Pancreas (tissue), 10 donors: ENCODE data around the gene AK8. TPM values are rescaled to one million over a fixed set of nuclear protein-coding genes. Genes with fewer than 3 reads are reported as not detected.

Experiments used
- ATAC-seq, 4 donors: fragments of 200-7000 bp; cut with Tn5 transposase; one replicate each; pipeline versions ENCODE4 v1.8.0 to v1.9.1; 2020; ENCODE audit warnings: mild to moderate bottlenecking in 4 of 4, moderate library complexity in 4 of 4
- DNase-seq, 6 donors: peaks; one replicate each; pipeline ENCODE4 v3.0.0-alpha.2; 2020
- FAIRE-seq: peaks from 2 replicates; lab custom pipeline; 2012; peaks lifted over from hg19 to GRCh38; lab: Jason Lieb, UNC
- H3K27ac ChIP-seq, 4 donors: fragments of 200-600 bp; sonication (generic); 1 replicate in 3 of 4; 2 replicates in 1 of 4; pipeline versions ENCODE4 v1.5.0 to v1.8.0; 2020
- H3K27me3 ChIP-seq, 4 donors: fragments of 200-600 bp; one replicate each; pipeline ENCODE4 v1.8.0; 2021
- H3K36me3 ChIP-seq, 3 donors: fragments of 200-600 bp; sonication (generic) in 1 of 3; one replicate each; pipeline versions ENCODE4 v1.5.0 to v1.8.0; 2020 to 2021
- H3K4me1 ChIP-seq, 3 donors: fragments of 200-600 bp; one replicate each; pipeline ENCODE4 v1.8.0; 2021
- H3K4me3 ChIP-seq, 4 donors: fragments of 200-600 bp; sonication (generic) in 2 of 4; one replicate each; pipeline versions ENCODE4 v1.5.0 to v1.8.0; 2020 to 2021
- H3K9me3 ChIP-seq, 4 donors: fragments of 200-600 bp; one replicate each; pipeline ENCODE4 v1.8.0; 2021
- WGBS, 2 donors: extraction: QIAGEN DNeasy Blood & Tissue Kit; methylation state at CpG; one replicate each; pipeline ENCODE4 v1.1.7; 2013; 5-methylcytosine and 5-hydroxymethylcytosine counted together
- intact Hi-C, 3 donors: fragments of 100-400 bp; cut with DNase I; formaldehyde crosslinking; loops; one replicate each; pipeline versions ENCODE4 v1.11.1 to v1.14.2; 2022
- polyA plus RNA-seq, 2 donors: library from polyadenylated mRNA; stranded (reverse); fragments of 200-250 nt; gene quantifications; one replicate each; pipeline ENCODE4 v1.2.3, GENCODE V29; 2013
- total RNA-seq, 6 donors: library from RNA; stranded (reverse); fragmentation: NEBNext Ultra II Directional in 4 of 6; extraction: Animal tissue kit (Norgen Biotek cat#: 25700) in 4 of 6; gene quantifications; one replicate each; pipeline versions ENCODE4 v1.2.1 to v1.2.4, GENCODE V29; 2021 to 2023
- TF ChIP-seq, protein P1 (sequence below), 4 donors: fragments of 200-600 bp; sonication (generic) in 3 of 4; IDR thresholded peaks; one replicate each; pipeline versions ENCODE4 v1.5.0 to v1.8.0; 2021; ENCODE audit warnings: antibody characterized with exemption in 4 of 4
- donor health status: healthy with polysubstance abuse.
- donor health status: DM: no; HTN: no; CAD: no; lungs with moderate emphysema.
- donor health status: DM: no; HTN: no; CAD: no.
- donor health status: control.
- donor health status: control.
- donor health status: Bipolar disorder and iron deficiency.
- donor health status: DM: yes; HTN: yes; CAD: no.
- donor health status: DM: no; HTN: no; CAD: no.
- donor health status: DM: no; HTN: no; CAD: no.
- donor health status: DM: yes; HTN: yes; CAD: no.

AK8 gene
- total and polyA plus RNA-seq, 8 donors: 0.19 to 1.0 (median 0.67) TPM

DNA sequence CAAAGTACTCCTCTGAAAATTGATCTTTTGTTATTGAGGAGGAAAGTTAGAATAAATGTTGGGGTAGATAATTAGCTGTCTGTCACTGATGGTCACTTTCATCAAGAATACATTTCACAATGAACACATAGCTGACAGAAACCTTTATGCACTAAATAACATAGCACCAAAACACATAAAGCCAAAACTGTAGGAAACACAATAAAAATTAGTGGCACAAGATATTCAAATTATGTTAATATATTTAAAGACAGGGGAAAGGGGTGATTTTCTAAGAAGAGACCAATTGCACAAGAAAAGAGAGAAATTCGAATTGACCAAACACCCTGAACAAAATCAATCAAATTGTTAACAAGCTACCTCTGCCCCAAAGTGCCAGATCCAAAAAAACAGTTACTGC, 89.7 kb downstream of the AK8 start:
- ATAC-seq: no peak
- WGBS, 2 donors: 51 to 64% methylated on average over 1 of the region's 1 CpG
- H3K4me1 ChIP-seq: no peaks in the 10 kb centered on the region
- intact Hi-C loops: no loop called here
- H3K9me3 ChIP-seq: no peaks in the 10 kb centered on the region
- TF ChIP-seq, protein P1, sequence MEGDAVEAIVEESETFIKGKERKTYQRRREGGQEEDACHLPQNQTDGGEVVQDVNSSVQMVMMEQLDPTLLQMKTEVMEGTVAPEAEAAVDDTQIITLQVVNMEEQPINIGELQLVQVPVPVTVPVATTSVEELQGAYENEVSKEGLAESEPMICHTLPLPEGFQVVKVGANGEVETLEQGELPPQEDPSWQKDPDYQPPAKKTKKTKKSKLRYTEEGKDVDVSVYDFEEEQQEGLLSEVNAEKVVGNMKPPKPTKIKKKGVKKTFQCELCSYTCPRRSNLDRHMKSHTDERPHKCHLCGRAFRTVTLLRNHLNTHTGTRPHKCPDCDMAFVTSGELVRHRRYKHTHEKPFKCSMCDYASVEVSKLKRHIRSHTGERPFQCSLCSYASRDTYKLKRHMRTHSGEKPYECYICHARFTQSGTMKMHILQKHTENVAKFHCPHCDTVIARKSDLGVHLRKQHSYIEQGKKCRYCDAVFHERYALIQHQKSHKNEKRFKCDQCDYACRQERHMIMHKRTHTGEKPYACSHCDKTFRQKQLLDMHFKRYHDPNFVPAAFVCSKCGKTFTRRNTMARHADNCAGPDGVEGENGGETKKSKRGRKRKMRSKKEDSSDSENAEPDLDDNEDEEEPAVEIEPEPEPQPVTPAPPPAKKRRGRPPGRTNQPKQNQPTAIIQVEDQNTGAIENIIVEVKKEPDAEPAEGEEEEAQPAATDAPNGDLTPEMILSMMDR (IDR thresholded peaks at IDR 0.05): no peak
- no peak overlapping the region for H3K4me3 ChIP-seq
- no peaks in the 10 kb centered on the region for H3K36me3 ChIP-seq
- no peak overlapping the region for H3K27ac ChIP-seq
- no peaks in the 10 kb centered on the region for H3K27me3 ChIP-seq
- no peak for DNase-seq
- no peak for FAIRE-seq

DNA sequence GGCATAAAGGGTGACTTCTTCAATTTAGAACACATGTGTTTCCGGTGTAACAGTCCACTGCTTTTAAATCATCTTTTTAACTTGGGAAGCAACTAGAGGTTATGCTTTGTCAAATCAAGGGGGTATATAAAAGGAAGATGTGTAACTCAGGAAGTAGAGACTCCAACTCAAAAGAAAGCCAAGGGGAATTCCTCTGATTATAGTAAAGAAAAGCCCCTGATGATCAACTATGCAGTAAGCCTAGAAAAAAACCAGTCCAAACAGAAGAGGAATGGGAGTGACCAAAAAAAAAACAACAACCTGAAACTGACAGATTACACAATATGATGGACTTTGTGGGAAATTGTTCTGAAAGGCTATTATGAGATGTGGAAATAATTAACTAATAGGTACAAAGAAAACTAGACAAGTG, 90.3 kb downstream of the AK8 start:
- 91% methylated on average over 1 of the region's 1 CpG for WGBS, 2 donors
- FAIRE-seq: no peak

DNA sequence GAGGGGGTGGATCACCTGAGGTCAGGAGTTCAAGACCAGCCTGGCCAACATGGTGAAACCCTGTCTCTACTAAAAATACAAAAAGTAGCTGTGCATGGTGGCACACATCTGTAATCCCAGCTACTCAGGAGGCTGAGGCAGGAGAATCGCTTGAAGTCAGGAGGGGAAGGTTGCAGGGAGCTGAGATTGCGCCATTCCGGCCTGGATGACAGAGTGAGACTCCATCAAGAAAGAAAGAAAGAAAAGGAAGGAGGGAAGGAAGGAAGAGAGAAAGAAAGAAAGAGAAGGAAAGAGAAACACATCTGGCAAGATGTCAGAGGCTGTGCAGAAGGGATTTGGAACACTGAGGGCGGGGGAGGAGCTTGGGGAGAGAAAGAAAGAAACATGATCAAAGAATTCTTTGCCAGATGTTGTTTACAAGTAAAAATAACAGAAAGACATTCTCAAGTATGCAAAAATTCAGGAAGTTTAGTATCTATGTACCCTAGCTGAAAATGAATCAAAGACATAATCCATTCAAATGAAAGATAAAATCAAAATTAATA, 93.7 kb downstream of the AK8 start:
- Histone ChIP-seq H3K27me3 (no peaks in the 10 kb centered on the region), H3K4me1 (no peaks in the 10 kb centered on the region), H3K36me3 (no peaks in the 10 kb centered on the region), H3K9me3 (no peaks in the 10 kb centered on the region), H3K4me3 (no peak overlapping the region), H3K27ac (no peak overlapping the region)
- TF ChIP-seq, protein P1 (IDR thresholded peaks at IDR 0.05): no peak
- DNase-seq (no peak), FAIRE-seq (no peak), ATAC-seq (no peak)
- intact Hi-C loops: no loop called here
- WGBS, 2 donors: 89 to 93% methylated on average over 4 of the region's 4 CpGs

More for the DNA sequence above, 90.3 kb downstream of the AK8 start:
- intact Hi-C loops: no loop called here
- DNase-seq (no peak), ATAC-seq (no peak)
- H3K27me3 ChIP-seq: no peaks in the 10 kb centered on the region
- H3K27ac ChIP-seq: no peak overlapping the region
- H3K9me3 ChIP-seq: no peaks in the 10 kb centered on the region
- TF ChIP-seq, protein P1 (IDR thresholded peaks at IDR 0.05): no peak
- H3K4me1 ChIP-seq: no peaks in the 10 kb centered on the region
- H3K4me3 ChIP-seq: no peak overlapping the region
- no peaks in the 10 kb centered on the region for H3K36me3 ChIP-seq

DNA sequence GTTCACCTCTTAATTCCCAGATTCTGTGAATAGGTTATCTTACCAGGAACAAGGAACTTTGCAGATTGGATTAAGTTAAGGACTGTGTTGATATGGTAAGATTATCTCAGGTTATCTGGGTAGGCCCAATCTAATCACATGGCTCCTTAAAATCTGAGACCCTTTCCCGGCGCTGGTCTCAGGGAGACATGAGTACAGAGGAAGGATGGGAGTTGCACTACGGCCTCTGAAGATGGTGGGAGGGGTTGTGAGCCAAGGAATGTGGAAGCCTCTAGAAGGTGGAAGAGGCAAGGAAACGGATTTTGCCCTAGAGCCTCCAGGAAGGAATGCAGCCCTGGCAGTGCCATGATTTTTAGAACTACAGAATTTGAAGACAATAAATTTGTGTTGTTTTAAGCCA, 95.1 kb downstream of the AK8 start:
- no peaks in the 10 kb centered on the region for H3K4me1 ChIP-seq
- ATAC-seq: no peak
- FAIRE-seq: no peak
- no peak overlapping the region for H3K27ac ChIP-seq
- DNase-seq: no peak
- no peaks in the 10 kb centered on the region for H3K36me3 ChIP-seq
- TF ChIP-seq, protein P1 (IDR thresholded peaks at IDR 0.05): no peak
- H3K9me3 ChIP-seq: no peaks in the 10 kb centered on the region
- intact Hi-C loops: no loop called here
- 66 to 76% methylated on average over 4 of the region's 4 CpGs for WGBS, 2 donors
- H3K4me3 ChIP-seq: no peak overlapping the region
- H3K27me3 ChIP-seq: no peaks in the 10 kb centered on the region

DNA sequence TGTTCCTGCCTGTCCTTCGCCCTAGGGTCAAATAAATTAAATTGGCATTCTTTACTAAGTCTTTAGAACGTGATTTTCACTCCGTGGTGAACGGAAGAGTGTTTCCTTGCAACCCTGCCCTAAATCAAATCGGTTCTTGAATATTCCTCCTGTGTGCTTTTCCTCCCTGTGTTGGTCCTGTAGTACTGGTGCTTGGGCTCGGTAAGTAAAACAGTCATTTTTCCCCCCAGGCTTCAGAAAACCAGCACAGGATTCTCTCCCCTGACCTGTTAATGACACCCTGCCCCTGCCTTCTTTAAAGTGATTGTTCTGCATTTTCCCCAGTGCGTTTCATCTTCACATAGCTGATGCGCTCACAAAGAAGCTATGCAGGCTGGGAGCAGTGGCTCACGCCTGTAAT, 96.0 kb downstream of the AK8 start:
- TF ChIP-seq, protein P1 (IDR thresholded peaks at IDR 0.05): no peak
- H3K9me3 ChIP-seq: no peaks in the 10 kb centered on the region
- no peaks in the 10 kb centered on the region for H3K27me3 ChIP-seq
- no peak overlapping the region for H3K4me3 ChIP-seq
- no peak for ATAC-seq
- H3K4me1 ChIP-seq: no peaks in the 10 kb centered on the region
- DNase-seq: no peak
- intact Hi-C loops: no loop called here
- FAIRE-seq: no peak
- H3K36me3 ChIP-seq: no peaks in the 10 kb centered on the region
- H3K27ac ChIP-seq: no peak overlapping the region
- 68 to 71% methylated on average over 9 of the region's 9 CpGs for WGBS, 2 donors
